Tibial artery (tissue), 4 donors: ENCODE measurements around the gene TIAM1.

Experiments used
- DNase-seq, 2 donors: peaks; one replicate each; pipeline ENCODE4 v3.0.0-alpha.2; 2019
- H3K27ac ChIP-seq, 2 donors: fragments of 200-600 bp; sonication (generic) in 1 of 2; 1 replicate in 1 of 2; 2 replicates in 1 of 2; pipeline ENCODE4 v1.5.1; 2018 to 2019; ENCODE audit warnings: mild to moderate bottlenecking in 1 of 2
- H3K27me3 ChIP-seq, 2 donors: fragments of 200-600 bp; sonication (generic) in 1 of 2; one replicate each; pipeline versions ENCODE4 v1.5.1 to v1.6.0; 2016 to 2019
- H3K36me3 ChIP-seq, 3 donors: fragments of 200-600 bp; sonication (generic) in 2 of 3; one replicate each; pipeline ENCODE4 v1.5.1; 2016 to 2019; ENCODE audit warnings: mild to moderate bottlenecking in 2 of 3
- H3K4me1 ChIP-seq, 4 donors: fragments of 200-600 bp; sonication (generic) in 2 of 4; 1 replicate in 3 of 4; 2 replicates in 1 of 4; pipeline ENCODE4 v1.5.1; 2016 to 2019
- H3K4me3 ChIP-seq, 2 donors: fragments of 200-600 bp; sonication (generic) in 1 of 2; 1 replicate in 1 of 2; 2 replicates in 1 of 2; pipeline ENCODE4 v1.5.1; 2018 to 2019; ENCODE audit warnings: mild to moderate bottlenecking in 2 of 2
- H3K9me3 ChIP-seq, 3 donors: fragments of 200-600 bp; sonication (generic) in 1 of 3; one replicate each; pipeline ENCODE4 v1.5.1; 2016 to 2019
- intact Hi-C: fragments of 100-400 bp; cut with DNase I; formaldehyde crosslinking; loops from one replicate; pipeline ENCODE4 v1.15.0; 2023; ENCODE audit warnings: low total_unique reads
- TF ChIP-seq, protein P1 (sequence below), 2 experiments: fragments of 200-600 bp in 1 of 2; fragments of 450-650 bp in 1 of 2; IDR thresholded peaks; one replicate each; pipeline ENCODE4 v1.5.1; 2017 to 2019; ENCODE audit warnings: antibody characterized with exemption in 2 of 2, mild to moderate bottlenecking in 1 of 2, moderate library complexity in 1 of 2

TIAM1 gene

DNA sequence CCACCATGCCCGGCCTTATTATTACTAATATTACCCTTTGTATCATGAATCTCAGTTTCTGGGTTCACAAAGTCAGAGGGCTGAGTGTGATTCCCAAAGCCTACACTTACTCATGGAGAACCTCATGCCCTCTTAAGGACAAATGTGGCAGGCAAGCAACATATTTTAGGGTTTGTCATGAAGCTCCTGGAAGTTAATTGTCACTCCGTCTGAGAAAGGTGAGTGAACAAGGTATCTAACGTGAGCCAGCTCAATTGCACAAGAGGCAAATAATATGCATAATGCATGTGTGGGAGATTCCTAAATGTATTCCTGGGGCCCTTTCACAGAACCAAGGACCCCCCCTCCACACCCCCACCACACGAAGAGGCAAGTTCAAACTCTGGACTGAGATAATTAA is 10.1 kb upstream of the TIAM1 start:
- TF ChIP-seq, protein P1, sequence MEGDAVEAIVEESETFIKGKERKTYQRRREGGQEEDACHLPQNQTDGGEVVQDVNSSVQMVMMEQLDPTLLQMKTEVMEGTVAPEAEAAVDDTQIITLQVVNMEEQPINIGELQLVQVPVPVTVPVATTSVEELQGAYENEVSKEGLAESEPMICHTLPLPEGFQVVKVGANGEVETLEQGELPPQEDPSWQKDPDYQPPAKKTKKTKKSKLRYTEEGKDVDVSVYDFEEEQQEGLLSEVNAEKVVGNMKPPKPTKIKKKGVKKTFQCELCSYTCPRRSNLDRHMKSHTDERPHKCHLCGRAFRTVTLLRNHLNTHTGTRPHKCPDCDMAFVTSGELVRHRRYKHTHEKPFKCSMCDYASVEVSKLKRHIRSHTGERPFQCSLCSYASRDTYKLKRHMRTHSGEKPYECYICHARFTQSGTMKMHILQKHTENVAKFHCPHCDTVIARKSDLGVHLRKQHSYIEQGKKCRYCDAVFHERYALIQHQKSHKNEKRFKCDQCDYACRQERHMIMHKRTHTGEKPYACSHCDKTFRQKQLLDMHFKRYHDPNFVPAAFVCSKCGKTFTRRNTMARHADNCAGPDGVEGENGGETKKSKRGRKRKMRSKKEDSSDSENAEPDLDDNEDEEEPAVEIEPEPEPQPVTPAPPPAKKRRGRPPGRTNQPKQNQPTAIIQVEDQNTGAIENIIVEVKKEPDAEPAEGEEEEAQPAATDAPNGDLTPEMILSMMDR (IDR thresholded peaks at IDR 0.05): no peak
- H3K27ac ChIP-seq: no peak overlapping the region
- no peaks in the 10 kb centered on the region for H3K27me3 ChIP-seq
- H3K4me3 ChIP-seq: no peak overlapping the region
- H3K4me1 ChIP-seq: peaks cover 0 to 5% (median 0%) of the 10 kb centered on the region in 4 donors
- H3K36me3 ChIP-seq: no peaks in the 10 kb centered on the region
- no peaks in the 10 kb centered on the region for H3K9me3 ChIP-seq
- DNase-seq: no peak
- intact Hi-C loops: no loop called here

DNA sequence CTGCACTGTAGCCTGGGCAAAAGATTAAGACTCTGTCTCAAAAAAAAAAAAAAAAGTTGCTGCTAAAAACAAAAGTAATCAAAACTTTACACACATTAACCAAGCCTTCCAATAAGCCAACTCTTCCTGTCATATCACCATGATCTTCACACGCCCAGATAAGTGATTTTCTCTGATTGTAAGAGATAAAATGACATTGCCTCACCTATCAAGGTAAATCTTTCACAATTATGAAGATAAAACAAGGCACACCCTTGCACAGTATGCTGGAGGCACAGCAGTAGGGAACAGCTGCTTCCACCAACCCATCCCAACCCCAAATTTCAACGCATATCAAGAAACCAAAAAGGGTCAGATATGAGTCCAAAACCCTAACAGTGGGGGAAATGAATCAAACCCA is 8.8 kb upstream of the TIAM1 start:
- no peaks in the 10 kb centered on the region for H3K9me3 ChIP-seq
- H3K4me3 ChIP-seq: no peak overlapping the region
- peaks cover 0 to 5% (median 0%) of the 10 kb centered on the region in 4 donors for H3K4me1 ChIP-seq
- H3K36me3 ChIP-seq: no peaks in the 10 kb centered on the region
- no peak overlapping the region for H3K27ac ChIP-seq
- intact Hi-C loops: no loop called here
- no peak for DNase-seq
- H3K27me3 ChIP-seq: no peaks in the 10 kb centered on the region
- TF ChIP-seq, protein P1 (IDR thresholded peaks at IDR 0.05): no peak

DNA sequence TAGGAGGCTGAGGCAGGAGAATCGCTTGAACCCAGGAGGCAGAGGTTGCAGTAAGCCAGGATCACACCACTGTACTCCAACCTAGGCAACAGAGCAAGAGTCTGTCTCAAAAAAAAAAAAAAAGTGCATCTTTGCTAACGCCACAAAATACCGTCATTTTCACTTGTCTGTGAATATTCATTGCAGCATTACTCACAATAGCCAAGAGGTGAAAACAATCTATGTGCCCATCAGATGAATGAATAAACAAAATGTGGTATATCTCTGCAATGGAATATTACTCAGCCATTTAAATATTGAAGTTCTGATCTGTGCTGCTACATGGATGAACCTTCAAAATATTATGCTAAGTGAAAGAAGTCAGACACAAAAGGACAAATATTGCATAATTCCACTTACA is 7.9 kb upstream of the TIAM1 start:
- Histone ChIP-seq H3K27me3 (no peaks in the 10 kb centered on the region), H3K36me3 (no peaks in the 10 kb centered on the region), H3K4me3 (no peak overlapping the region), H3K4me1 (peaks cover 0 to 5% (median 0%) of the 10 kb centered on the region in 4 donors), H3K9me3 (no peaks in the 10 kb centered on the region), H3K27ac (no peak overlapping the region)
- intact Hi-C loops: no loop called here
- TF ChIP-seq, protein P1 (IDR thresholded peaks at IDR 0.05): no peak
- DNase-seq: no peak

DNA sequence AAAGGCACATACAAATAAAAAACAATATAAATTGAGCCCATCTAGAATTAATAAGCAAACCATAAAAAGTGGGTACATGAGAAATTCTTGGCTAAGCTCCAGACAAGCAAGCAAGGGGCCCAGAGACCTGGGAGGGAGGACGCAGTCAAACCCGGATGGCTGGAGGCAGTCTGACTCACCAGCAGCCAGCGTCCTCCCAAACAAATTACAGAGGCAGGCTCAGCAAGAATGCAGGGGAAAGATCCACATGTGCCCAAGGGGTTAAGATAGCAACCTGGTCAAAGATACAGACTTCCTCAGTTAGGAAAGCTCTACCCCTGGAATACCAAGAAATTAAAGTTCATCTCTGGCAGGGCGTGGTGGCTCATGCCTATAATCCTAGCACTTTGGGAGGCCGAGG is 7.4 kb upstream of the TIAM1 start:
- no peak overlapping the region for H3K27ac ChIP-seq
- no peaks in the 10 kb centered on the region for H3K27me3 ChIP-seq
- H3K9me3 ChIP-seq: no peaks in the 10 kb centered on the region
- H3K4me1 ChIP-seq: peaks cover 0 to 5% (median 0%) of the 10 kb centered on the region in 4 donors
- intact Hi-C loops: no loop called here
- DNase-seq: no peak
- H3K4me3 ChIP-seq: no peak overlapping the region
- no peaks in the 10 kb centered on the region for H3K36me3 ChIP-seq
- TF ChIP-seq, protein P1 (IDR thresholded peaks at IDR 0.05): no peak

DNA sequence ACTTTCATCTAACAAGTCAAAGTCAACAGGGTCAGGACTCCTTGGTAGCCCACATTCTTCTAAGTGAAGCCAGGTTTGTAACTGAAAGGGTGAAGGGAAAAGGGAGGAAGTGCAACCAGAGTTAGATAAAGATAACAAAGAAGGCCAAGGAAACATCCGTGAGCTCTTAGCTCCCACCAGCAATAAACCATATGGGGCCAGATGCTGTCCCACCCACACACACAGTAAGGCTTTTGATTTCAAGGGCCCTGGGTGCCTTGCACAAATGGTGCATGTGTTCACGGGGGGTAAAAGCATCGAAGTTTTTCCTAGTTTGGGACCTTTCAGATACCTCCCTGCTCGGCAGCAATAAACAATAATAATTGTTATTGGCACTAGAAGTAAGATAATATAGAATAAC is 5.1 kb upstream of the TIAM1 start:
- TF ChIP-seq, protein P1 (IDR thresholded peaks at IDR 0.05): no peak
- no peak overlapping the region for H3K4me3 ChIP-seq
- no peaks in the 10 kb centered on the region for H3K4me1 ChIP-seq
- no peaks in the 10 kb centered on the region for H3K9me3 ChIP-seq
- intact Hi-C loops: no loop called here
- peaks cover 0 to 12% of the 10 kb centered on the region in 2 donors for H3K27me3 ChIP-seq
- DNase-seq: no peak
- no peak overlapping the region for H3K27ac ChIP-seq
- H3K36me3 ChIP-seq: no peaks in the 10 kb centered on the region

DNA sequence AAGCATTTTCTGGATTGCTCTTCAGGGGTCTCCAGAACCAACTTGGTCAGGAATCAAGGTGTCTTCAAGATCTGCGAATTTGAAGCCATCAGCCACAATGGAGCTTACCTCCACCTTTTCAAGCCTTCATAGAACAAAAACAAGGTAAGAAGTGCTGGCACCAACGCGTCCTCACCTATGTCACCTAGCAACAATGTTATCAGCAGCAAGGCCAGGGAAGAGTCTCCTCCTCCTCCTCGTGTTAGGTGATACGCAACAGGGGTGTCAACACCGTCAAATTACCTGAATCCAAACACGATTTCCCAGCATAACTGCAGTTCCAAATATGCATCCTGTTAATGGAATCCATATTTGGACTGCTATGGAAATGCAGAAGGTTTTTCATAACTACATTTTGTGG is 4.1 kb upstream of the TIAM1 start:
- peaks cover 0 to 22% of the 10 kb centered on the region in 2 donors for H3K27me3 ChIP-seq
- H3K9me3 ChIP-seq: no peaks in the 10 kb centered on the region
- H3K36me3 ChIP-seq: no peaks in the 10 kb centered on the region
- TF ChIP-seq, protein P1 (IDR thresholded peaks at IDR 0.05): no peak
- no peak for DNase-seq
- H3K4me3 ChIP-seq: no peak overlapping the region
- intact Hi-C loops: no loop called here
- no peak overlapping the region for H3K27ac ChIP-seq
- H3K4me1 ChIP-seq: peaks cover 0 to 3% (median 0%) of the 10 kb centered on the region in 4 donors
